Endothelial cell of umbilical vein (primary cell): ENCODE data around the gene ZNF423.

Source experiments
- CTCF ChIP-seq, 2 donors: IDR thresholded peaks; 1 replicate in 1 of 2; 2 replicates in 1 of 2; pipeline ENCODE4 v1.5.1; 2011; ENCODE audit warnings: low read length in 2 of 2, mild to moderate bottlenecking in 2 of 2, moderate library complexity in 2 of 2, control low read depth in 1 of 2, inconsistent platforms in 1 of 2, low read depth in 1 of 2; ENCODE audit not compliant: insufficient read depth in 1 of 2; ENCODE audit errors: extremely low read depth in 1 of 2
- MAX ChIP-seq: IDR thresholded peaks from 2 replicates; pipeline ENCODE4 v1.6.1; 2011; ENCODE audit not compliant: insufficient read depth, insufficient read length
- POLR2AphosphoS5 ChIP-seq: IDR thresholded peaks from 2 replicates; pipeline ENCODE4 v1.6.1; 2012; ENCODE audit warnings: low read depth, mild to moderate bottlenecking, control low read depth, low read length, moderate library complexity; ENCODE audit not compliant: insufficient read depth

- no peak for TF ChIP-seq CTCF (IDR thresholded peaks at IDR 0.05; ENCODE audit: extremely low read depth in 1 of 2, insufficient read depth in 1 of 2, low read depth in 1 of 2, low read length in 2 of 2)
- TF ChIP-seq POLR2AphosphoS5: no peak
- no peak for TF ChIP-seq MAX
Measured at GRCh38 chr16:49654425-49654824, 201.5 kb downstream of the ZNF423 start.
